ENCODE data around the gene SPSB3.

SPSB3 gene

DNA sequence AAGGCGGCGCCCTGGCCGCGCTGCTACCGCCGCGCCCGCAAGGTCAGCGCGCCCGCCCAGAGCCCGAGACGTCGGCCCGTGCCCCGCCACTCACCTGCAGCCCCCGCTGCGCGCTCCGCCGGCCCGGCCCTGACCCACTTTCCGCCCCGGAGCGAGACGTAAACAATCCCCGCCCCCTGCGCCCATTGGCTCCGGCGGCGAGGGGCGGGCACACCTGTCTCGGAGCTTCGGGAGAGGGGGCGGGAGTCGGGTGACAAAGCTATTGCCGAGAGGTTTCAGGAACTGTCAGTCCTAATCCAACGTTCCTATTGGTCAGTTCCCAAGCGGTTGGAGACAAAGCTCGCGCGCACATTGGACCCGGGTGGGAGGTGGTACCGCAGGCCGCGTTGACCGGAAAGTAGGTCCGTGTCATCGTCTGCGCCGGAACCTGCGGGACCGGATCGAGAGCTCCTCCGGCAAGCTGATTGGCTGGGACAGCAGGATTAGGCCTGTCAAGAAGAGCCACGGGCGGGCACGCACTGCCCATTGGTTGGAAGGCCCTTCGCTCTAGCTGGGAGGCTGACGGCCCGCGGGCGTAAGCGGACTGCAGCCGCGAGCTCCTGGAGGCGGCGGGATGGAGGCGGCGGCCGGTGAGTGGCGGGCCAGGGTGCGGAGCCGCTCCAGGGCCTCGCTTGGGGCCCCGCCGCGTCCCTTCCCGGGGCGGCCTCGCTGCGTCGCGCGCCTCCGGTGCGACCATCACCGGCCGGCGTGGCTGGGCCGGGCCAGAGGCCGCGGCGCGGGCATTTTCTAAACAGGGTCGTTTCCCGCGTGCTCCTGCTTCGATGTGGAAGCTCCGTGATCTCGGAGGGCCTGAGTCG is at the start of gene SPSB3, which contains the start of gene NUBP2:
TSS of gene SPSB3 (minus strand) at position 164 of the 857 bp plus-strand sequence. CDS start 1,088 bp downstream, outside the sequence.
TSS of gene NUBP2 (plus strand) at position 553 of the 857 bp plus-strand sequence. CDS start at position 614, 61 bp downstream.
- DNase-seq, result peak; percentile 100

DNA sequence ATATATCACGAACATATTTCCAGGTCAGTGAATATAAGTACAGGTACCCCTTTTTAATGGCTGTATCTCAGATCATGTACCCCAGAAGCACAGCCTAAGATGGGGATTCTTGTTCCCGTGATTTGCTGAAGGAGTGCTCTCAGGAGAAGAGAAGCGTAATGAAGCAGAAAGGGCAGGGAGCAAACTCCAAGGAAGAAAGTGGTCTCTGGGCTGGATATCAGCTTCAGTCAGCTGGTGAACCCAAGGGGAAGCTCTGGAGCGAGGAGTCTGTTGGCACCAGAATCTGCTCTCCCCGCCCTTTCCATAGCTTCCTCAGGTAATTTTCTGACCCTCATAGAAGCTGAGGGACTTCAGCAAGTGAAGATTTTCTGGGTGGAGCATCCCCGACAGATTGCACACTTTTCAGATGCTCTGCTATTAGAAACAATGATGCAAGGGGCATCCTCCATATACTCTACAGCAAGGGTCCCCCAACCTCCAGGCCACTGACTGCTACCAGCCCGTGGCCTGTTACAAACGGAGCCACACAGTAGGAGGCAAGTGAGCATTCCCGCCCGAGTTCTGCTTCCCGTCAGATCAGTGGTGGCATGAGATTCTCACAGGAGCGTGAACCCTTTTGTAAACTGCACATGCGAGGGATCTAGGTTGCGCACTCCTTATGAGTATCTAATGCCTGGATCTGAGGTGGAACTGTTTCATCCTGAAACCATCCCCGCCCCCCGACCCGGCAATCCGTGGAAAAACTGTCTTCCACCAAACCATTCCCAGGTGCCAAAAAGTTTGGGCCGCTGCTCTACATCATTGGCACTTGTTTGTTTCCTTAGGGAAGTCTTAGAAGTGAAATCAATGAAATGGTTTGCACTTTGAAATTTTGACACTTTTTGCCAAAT is 49.1 kb upstream of the SPSB3 start:
- DNase-seq, result no peak

DNA sequence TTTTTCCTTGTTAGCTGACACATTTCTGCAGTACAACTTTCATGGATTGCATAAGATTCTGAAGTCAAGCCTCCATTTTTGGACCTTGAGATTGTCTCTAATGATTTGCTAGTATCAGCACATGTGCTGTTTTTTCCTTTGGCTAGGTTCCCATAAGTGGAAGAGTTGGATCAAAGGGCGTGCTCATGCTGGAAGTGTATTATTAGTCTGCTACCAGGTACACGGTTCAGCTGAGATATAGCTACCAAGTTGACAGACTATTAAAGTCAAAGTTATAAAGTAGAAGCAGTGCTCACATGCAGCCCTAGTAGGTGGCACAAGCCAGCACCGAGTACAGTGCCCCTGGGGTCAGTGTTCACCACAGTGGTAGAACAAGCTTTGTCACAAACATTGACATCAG is 47.8 kb upstream of the SPSB3 start:
- DNase-seq, result no peak

DNA sequence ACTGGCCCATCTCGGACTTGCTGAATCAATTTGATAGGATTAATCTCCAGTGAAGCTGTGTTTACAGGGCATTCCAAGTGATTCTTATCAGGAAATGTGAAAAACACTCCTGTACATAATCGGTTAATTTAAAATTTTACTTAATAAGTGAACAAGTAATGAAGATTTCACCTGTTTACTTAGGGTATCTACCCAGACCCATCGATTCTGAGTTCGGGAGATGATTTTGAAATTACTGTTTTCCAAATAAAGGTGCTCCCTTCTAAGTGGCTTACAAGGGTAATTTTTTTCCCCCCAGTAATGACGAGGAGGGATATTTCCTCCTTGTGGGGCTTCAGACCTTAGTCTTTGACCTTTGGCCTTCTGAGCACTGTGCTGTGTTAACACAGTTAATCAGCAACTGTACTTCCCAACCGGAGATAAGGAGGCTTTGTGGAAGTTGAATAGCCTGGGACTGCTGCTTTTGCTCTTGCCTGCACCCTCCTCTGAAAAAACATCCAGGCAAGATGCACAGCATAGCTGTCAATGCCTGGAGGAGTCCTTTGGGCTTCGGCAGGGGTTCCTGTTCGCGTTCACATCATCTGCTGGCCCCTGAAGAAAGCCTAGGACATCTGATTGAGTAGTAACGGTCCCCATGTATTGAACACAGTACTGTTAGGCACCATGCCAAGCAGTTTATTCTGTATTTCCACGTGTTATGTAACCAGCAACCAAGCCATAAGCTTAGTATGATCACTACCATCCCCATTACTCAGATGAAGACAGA is 46.5 kb upstream of the SPSB3 start:
- no peak for DNase-seq

DNA sequence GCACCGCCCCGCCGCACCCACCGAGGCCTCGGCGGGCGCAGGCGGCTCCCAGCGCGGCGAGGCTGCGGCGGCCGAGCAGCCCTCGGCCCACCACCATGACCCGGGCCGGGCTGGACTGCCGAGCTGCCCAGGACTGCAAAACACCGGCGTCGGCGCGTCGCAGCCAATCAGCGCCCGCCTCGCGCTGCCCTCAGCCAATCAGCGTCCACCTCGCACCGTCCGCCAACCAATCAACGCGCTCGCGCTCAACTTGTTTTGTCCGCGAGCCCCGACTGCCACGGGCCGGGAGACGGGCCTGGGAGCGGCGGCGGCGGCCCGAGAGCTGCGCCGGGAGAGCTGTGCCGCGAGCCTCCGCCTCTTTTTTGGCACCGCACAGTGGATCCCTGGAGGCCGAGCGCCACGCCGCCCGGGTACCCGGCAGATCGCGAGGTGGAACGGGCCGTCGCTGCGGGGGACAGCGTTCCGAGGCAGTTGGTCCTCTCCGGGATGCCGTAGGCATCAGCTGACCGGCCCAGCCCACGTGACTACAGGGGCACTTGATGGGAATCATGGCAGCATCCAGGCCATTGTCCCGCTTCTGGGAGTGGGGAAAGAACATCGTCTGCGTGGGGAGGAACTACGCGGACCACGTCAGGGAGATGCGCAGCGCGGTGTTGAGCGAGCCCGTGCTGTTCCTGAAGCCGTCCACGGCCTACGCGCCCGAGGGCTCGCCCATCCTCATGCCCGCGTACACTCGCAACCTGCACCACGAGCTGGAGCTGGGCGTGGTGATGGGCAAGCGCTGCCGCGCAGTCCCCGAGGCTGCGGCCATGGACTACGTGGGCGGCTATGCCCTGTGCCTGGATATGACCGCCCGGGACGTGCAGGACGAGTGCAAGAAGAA is 44.6 kb upstream of the SPSB3 start, which contains the start of the genes FAHD1 and HAGH:
TSS of gene FAHD1 (plus strand) at position 516 of the 883 bp plus-strand sequence. CDS start at position 549, 33 bp downstream.
TSS of gene HAGH (minus strand) at position 135 of the 883 bp plus-strand sequence. CDS start at position 97, 38 bp downstream.
- DNase-seq, result peak; percentile 93

DNA sequence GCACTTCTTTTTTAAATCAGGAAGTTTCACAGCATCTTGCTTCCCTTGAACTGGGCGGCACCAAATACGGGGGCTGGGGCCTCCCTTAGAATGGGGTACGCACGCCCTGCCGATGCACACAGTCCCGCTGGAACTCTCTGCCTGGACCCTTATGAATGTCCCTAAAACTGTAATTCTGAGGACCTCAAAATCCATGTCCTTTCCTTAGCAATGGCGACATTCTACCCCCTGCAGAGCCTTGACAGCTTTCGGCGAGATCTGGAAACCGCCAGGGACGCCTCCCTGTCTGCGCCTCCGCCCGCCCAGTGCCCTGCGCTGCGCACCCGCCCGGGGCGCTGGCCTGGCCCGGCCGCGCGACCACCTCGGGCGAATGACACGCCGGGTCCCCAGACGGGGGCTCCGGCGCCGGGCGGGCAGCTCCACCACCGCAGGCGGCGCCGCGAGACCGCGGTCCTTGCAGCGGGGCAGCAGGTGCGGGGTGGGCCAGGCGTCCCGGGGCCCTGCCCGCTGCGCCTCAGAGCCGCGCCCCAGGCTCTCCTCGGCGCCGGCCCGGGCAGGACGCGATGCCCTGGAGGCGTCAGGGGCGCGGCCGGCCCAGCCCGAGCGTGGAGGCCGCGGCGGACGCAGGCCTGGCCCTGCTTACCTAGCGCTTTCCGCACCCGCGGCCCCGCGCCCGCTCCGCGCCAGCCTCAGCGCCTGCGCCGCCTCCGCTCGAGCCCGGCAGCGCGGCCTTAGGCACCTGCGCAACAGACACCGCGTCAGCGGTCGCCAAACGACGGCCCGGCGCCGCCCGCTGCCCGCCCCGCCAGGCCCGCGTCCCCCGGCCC is 43.7 kb upstream of the SPSB3 start:
- peak; percentile 75 for DNase-seq

DNA sequence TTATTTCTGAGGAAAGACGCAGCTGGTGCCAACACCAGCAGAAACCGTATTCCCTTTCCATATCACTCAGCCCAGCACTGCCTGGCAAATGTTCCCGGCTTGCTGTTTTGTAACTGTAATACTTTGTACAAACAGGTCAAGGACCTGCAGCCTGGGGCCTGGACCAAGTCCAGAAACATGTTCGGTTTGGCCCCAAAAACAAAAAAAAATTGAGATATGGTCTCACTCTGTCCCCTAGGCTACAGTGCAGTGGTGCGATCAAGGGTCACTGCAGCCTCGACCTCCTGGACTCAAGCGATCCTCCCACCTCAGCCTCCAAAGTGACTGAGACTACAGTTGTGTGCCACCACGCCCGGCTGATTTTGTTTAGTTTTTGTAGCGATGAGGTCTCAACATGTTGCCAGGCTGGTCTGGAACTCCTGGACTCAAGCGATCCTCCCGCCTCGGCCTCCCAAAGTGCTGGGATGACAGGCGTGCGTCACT is 43.1 kb upstream of the SPSB3 start:
- no peak for DNase-seq

DNA sequence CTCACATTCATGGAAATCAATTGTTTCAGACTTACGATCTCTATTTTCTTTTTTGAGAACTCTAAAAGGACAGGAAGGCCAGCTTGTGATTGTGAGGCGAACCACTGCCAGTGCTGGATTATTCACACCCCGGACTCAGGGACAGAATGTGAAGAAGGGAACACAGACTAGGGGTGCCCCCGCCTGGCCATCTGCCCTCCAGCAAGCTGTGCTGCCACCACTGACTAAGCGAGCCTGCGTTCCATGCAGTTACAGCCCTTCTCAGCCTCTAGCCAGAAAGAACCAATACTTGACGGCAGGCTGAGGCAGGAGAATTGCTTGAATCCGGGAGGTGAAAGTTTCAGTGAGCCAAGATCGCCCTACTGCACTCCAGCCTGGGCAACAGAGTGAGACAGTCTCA is 41.5 kb upstream of the SPSB3 start:
- DNase-seq, result no peak

DNA sequence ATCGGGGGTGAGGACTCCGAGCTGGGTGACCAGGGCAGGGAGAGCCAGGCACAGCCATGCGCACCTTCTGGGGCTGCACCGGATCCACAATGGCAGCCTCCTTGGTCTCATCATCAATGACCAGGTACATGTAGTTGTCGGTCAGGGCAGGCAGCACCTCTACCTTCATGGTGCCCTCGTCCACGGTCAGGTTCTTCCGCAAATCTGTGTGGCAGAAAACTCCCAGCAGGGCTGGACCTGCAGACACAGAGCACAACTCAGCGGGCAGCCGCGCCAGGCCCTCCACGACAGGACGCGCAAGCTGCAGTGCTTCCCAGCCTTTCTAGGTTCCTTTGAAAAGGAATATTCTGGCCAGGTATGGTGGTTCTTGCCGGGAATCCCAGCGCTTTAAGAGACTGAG is 40.4 kb upstream of the SPSB3 start:
- DNase-seq, result no peak

DNA sequence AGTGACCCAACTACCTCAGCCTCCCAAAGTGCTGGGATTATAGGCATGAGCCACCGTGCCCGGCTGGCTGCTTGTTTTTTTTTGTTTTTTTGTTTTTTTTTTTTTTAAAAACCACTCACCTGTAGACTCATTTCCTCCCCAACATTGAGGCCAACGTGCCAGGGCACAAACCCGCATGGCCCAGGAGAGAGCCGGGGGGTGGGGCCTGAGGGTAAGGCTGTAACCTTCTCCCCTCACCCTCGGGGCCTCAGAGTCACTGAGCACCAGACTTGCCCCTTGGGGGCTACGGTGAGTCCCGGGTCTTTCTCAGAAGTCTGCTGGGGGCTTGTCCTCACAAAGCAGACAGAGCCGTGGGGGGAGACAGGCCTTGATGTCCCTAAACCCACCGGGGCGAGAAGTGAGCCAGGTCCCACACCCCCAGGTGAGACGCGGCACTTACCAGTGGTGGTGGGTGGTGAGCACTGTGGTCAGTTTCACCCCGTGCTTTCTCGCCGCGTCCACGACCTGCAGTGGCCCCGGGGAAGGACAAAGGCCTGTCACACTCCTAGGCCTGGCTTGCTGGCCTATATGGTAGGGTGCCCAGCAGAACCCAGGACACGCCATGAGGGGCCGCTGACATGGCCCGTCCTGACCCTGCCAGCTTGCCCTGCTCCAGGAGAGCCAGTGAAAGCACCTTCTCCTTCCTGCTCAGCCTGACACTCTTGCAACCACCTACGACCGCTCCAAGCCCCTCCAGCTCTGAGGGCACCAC is 39.7 kb upstream of the SPSB3 start:
- DNase-seq, result no peak

DNA sequence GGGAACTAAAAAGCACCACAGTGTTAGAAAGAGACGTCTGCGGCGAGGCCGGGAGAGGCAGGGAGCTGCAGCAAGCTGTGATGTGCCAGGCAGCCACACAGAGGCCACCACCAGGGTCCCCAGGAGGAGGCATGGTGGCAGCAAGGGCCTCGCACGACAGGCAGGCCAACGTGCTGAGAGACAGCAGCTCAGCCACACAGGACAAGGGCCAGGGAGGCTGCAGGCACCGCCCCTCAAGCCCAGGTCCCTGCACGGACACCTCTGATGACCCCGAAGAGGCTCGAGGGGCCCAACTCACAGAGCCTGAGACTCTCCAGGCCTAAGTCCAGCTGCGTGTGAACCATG is 38.5 kb upstream of the SPSB3 start:
- DNase-seq, result no peak

DNA sequence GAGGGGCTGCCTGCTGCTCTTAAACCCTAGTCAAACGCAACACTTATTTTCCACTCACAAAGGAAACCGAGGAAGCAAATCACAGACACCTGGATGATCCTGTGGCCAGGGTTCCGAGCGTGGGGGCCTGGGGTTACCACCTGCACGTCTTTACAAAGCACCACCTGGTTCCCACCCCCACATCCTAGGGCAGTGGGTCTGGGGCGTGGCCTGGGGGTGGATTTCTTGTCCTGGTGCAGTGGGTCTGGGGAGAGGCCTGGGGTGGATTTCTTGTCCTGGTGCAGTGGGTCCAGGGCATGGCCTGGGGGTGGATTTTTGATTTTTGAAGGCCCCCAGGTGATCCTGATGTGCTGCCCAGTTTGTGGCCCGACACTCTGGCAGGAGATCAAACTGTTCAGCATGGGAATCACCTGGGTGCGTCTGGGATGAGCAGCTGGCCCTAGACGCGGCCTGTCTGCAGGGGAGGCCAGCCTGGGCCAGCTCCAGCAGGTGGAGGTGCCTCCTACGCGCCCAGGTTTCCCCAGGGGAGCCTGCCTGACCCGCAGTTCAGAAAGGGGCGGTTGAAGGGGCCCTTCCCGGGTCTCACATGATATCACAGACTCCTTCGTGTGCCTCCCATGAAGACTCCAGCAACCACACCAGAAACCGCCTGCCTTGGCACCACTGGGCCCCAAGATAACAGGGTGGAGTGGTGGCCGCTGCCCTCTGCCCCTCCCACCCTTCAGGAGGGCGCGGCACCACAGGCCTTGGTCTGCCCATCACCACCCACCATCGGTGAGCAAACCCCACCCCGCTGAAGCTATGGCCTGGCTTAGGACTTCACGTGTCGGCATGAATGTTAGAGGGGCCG is 38.0 kb upstream of the SPSB3 start:
- DNase-seq, result no peak

DNA sequence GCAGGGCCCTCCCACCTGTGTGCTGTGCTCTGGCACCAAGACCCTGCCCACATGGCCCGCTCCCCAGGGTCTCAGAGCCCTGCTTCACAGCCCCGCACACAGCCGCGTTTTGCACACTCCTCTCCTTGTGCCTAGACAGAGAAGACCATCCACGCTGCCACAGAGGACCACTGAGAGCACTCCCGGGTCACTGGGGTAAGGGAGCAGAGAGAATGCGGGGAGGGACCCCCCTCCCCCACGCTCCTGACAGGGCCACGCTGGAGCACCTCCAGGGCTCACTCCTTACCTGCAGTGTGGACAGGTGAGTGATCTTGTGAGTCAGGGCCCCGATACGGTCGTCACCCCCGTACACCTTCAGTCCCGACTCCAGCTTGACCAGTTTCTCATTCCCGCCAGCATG is 37.2 kb upstream of the SPSB3 start:
- no peak for DNase-seq

DNA sequence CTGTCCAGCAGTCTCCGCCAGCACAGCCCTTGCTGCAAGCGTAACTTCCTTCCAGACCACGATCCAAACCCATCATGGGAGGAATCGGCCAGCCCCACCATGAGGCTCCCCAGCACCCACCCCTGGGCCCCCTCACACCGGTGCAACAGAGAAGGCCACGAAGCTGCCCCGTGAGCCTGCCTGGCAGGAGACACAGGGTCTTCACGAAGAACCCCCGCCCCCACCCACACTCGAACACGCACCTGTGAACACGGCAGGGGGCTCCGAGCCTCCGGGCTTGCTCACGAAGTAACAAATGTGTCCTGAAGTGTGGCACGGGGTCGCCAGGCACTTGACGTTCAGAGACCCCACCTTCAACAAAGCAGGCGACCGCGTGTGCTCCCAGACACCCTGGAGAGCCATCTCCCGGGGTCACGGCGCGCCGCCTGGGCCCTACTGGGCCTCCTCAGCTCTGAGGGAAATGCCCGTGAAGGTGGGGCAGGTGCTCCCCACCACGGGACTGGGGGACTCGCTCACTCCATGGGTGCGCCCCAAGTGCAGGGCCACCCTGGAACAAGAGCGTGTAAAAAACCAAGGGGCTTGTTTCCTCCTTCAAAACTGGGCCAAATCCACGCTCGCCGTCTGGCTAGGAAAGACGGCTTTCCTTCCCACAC is 36.6 kb upstream of the SPSB3 start:
- no peak for DNase-seq

DNA sequence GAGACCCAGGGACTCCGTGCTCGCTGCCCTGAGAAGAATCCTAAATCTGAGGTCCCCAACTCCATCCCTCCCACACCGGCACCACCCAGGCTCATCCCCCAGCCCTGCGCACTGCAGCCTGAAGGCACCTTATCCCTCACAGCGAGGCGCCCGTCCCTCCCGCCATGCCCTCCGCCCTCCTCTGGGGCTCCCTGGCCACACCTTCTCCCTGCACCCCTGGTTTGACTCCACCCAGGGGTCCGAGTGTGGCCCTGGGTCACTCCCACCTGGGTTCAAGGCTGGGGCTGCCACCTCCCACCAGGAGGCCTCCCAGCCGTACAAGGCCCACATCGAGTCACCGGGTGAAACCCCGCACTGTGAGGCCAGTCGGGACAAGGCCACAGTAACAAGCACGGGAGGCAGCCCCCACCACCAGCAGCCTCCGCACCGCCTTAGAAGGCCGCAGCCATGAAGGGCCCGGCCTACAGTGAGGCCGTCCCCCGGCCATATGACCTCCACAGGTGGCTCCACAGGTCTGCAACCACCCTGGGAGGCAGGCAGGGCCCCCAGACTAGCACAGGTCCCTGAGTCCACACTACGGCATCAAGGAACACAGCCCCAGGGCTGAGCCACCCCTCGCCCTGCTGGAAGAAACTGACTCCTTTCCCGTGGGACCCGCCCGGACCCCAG is 36.0 kb upstream of the SPSB3 start:
- no peak for DNase-seq

DNA sequence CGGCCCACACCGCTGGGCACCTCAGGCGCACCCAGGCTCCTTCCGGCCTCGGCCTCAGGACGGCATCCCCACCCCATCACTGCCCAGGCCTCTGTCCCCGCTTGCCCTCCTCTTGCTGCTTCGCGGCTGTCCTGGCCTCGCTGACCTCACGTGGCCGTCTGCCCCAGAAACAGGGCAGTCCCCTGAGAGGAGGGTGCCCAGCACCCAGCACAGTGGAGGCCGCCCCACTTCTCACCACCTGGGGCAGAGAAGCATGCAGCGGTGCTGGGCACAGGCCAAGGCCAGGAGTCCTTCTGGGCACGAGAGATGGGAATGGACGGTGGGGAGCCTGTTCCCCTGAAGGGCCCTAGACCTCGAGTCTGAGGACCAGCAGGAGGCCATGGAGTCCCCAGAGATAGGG is 35.3 kb upstream of the SPSB3 start:
- no peak for DNase-seq

DNA sequence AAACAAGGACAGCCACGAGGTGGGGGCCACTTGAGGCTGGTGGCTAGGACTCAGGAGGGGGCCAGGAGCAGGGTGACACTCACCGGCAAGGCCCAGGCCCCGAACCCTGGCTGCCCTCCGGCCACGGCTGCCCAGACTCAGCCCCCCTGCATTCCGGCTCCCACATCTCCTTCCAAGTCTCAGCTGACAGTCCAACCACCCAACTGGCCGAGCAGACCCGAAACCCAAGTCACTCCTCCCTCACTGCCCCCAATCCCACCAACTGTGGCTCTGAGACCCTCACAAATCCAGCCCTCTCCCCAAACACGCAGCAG is 34.9 kb upstream of the SPSB3 start:
- DNase-seq, result no peak

Measured in CD4-positive, alpha-beta T cell treated with Interleukin-21 for 1 hour (primary cell).